Stimulated activated memory B cell treated with anti-CD40 and anti-IgM and Interleukin-4, amounts not matched to agents 10 μg/mL and 1 μg/mL and 100 μg/mL, for 72 hours (primary cell): Measurements from ENCODE around the gene HSPG2.
A peak's percentile ranks its signal among the peaks of the same experiment; 100 is the strongest.

Experiments
- ATAC-seq: fragments of 150-1000 bp; cut with Tn5 transposase; 2 replicates; pipeline ENCODE4 v1.10.0; 2021
- H3K27ac Mint-ChIP-seq: one replicate; pipeline ENCODE4 v1.8.0; 2022; ENCODE audit warnings: mild to moderate bottlenecking, mixed read lengths
- H3K27me3 Mint-ChIP-seq: one replicate; pipeline ENCODE4 v1.8.0; 2022; ENCODE audit warnings: mixed read lengths
- H3K36me3 Mint-ChIP-seq: one replicate; pipeline ENCODE4 v1.8.0; 2022; ENCODE audit warnings: mixed read lengths
- H3K4me1 Mint-ChIP-seq: one replicate; pipeline ENCODE4 v1.8.0; 2022; ENCODE audit warnings: mixed read lengths
- H3K4me3 Mint-ChIP-seq: one replicate; pipeline ENCODE4 v1.8.0; 2022; ENCODE audit warnings: mild to moderate bottlenecking, moderate library complexity, mixed read lengths
- H3K9me3 Mint-ChIP-seq: one replicate; pipeline ENCODE4 v1.8.0; 2022; ENCODE audit warnings: mixed read lengths

Gene HSPG2

GRCh38 chr1:21942464-21942863, 5.4 kb upstream of the HSPG2 start:
- Mint-ChIP-seq H3K4me1 (peaks cover 15% of the 10 kb centered on the region), H3K27ac (no peak overlapping the region), H3K4me3 (no peak overlapping the region), H3K36me3 (no peaks in the 10 kb centered on the region), H3K27me3 (no peaks in the 10 kb centered on the region), H3K9me3 (no peaks in the 10 kb centered on the region)
- ATAC-seq = no peak

DNA sequence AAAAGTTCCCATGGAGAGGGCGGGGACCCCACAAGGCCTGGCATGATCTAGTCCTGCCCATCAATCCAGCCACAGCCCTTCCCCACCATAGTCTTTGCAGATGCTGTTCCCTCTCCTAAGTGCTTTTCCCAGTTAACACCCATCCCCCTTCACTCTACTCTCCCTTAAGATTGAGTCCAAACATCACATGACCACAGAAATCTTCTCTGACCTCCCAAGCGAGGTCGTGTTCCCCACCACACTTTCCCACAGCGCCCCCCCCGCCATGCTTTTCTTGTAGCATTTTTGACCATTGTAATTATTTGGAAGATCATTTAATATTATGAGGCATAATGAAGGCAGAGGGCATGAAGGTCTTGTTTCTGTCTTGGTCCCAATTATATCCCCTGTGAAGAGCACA, 4.3 kb upstream of the HSPG2 start:
- Mint-ChIP-seq H3K27me3 (no peaks in the 10 kb centered on the region), H3K36me3 (no peaks in the 10 kb centered on the region), H3K9me3 (no peaks in the 10 kb centered on the region), H3K4me1 (peaks cover 19% of the 10 kb centered on the region), H3K27ac (no peak overlapping the region), H3K4me3 (no peak overlapping the region)
- no peak for ATAC-seq

DNA sequence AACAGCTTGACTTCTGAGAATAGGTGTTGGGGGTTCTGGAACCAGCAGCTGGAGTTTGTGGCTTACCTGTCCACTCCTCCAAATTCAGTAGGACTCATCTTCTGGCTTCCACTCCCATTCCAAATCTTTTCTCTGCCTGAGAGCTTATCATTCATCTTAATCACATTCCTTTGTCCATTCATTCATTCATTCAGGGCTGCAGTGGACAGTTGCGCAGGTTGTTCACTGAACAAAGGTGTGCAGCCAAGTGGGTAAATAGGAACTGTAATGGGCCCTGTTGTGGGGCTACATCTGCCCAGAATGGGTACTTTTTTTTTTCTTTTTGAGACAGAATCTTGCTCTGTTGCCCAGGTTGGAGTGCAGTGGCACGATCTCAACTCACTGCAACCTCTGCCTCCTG, 3.4 kb upstream of the HSPG2 start:
- Mint-ChIP-seq H3K27me3 (peaks cover 6% of the 10 kb centered on the region), H3K27ac (no peak overlapping the region), H3K9me3 (no peaks in the 10 kb centered on the region), H3K4me3 (no peak overlapping the region), H3K4me1 (peaks cover 23% of the 10 kb centered on the region), H3K36me3 (no peaks in the 10 kb centered on the region)
- no peak for ATAC-seq

DNA sequence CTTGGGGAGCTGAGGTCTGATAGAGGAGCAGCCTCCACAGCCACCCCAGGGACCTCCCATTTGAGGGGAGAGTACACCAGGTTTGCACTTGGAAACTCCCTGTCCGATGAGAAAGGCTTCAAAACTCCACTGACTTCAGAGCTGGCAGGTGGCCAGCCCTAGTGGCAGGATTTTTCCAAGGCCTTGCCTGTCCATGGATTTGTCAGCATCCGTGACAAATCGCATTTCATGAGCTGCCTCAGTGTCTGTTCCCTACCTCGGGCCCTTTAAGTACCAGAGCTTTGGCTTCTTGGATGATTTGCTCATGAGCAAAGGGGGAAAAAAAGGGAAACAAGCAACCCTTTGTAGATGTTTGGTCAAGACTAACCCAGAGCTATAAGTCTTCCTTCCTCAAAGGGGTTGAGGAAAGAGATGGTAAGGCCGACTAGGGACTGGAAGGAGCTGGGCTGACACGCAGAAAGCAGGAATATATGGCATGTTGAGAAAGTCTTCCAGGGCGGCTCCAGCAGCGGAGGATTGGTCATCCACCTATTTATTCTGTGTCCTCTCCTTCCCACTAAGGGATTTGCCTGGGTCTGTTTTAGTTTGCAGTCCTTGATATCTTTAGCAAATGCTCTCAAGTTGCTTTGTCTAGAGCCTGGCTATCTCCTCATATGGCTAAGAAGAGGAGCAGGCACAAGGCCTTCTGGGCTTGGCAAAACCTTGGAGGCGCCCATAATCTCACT, 2.7 kb upstream of the HSPG2 start:
- ATAC-seq = no peak
- Mint-ChIP-seq H3K9me3 (no peaks in the 10 kb centered on the region), H3K4me3 (no peak overlapping the region), H3K27ac (no peak overlapping the region), H3K4me1 (peaks cover 25% of the 10 kb centered on the region), H3K27me3 (peaks cover 11% of the 10 kb centered on the region), H3K36me3 (no peaks in the 10 kb centered on the region)

DNA sequence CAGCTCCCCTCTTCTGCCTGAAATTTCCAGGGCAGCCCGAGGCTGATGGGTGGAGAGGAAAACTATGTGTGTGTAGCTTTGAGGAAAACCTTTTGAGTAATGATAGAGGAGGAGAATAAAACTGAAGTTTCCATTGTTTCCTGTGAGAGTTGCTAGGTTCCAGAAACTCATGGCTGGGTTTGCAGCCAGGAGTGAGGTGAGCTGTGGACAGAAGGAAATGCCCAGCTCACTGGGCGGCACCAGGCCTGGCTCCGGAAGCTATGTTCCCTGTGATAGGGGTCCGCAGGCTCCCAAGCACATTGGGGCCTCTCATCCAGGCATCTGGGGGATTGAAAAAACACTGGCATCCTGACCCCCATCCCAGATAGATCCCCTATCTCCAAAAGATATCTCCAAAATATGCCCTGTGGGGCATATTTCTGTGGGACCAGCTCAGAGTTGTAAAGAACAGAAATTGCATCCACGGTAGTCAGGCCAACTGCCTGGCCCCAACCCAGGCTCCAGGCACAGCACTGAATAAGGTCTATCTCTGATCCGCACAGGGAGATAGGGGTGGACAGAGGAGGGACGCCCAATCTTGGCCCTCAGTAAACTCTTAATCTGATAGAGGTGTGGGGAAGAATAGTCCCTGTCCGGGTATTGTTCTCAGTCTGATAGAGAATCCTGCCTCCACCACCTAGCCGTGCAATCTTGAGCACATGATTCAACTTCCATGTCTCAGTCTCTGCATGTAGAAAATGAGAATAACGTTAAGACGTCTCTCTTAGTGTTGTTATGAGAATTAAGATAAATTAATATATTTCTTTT, 1.8 kb upstream of the HSPG2 start:
- Mint-ChIP-seq H3K27ac (no peak overlapping the region), H3K4me3 (peak overlapping the region; percentile 85), H3K36me3 (no peaks in the 10 kb centered on the region), H3K9me3 (no peaks in the 10 kb centered on the region), H3K27me3 (peaks cover 15% of the 10 kb centered on the region), H3K4me1 (peaks cover 25% of the 10 kb centered on the region)
- ATAC-seq = no peak

- H3K36me3 Mint-ChIP-seq = no peaks in the 10 kb centered on the region
- peak; percentile 87 for ATAC-seq
- peaks cover 25% of the 10 kb centered on the region for H3K4me1 Mint-ChIP-seq
- no peaks in the 10 kb centered on the region for H3K9me3 Mint-ChIP-seq
- peaks cover 26% of the 10 kb centered on the region for H3K27me3 Mint-ChIP-seq
- H3K4me3 Mint-ChIP-seq = peak overlapping the region; percentile 85
- peak overlapping the region; percentile 57 for H3K27ac Mint-ChIP-seq
These were observed 437 bp upstream of the HSPG2 start for GRCh38 chr1:21937372-21938121.

DNA sequence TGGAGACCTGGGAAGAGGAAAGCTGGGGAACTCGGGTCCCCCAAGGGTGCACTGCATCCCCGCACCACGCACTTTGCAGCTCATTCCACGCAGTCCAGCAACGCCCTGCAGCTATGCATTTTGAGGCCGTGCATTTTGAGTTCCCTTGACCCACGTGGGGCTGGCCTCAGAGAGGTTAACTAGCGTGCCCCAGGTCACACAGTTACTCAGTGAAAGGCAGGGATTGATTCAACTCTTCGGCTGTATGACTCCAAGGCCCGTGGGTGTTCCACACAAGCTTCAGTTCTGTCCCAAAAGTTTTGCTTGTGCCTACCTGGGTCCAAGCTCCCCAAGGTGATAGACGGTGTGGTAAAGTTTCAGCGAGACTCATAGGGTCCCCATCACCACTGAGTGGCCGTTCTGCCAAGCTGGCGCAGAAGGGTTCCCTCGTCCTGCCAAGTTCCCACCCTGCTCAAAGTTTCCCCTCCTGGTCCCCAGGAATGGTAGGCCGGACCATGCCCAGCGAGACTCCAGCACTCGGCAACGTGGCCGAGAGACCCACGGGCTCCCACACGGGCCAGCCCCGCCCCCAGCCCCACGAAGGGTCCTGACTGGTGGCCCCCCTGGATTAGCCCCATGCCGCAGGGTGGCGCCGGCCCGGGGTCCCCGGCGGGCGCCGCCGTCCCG, 611 bp downstream of the HSPG2 start:
- peak; percentile 49 for ATAC-seq
- Mint-ChIP-seq H3K27ac (no peak overlapping the region), H3K9me3 (no peaks in the 10 kb centered on the region), H3K4me3 (peak overlapping the region; percentile 30), H3K27me3 (peaks cover 26% of the 10 kb centered on the region), H3K4me1 (peaks cover 25% of the 10 kb centered on the region), H3K36me3 (no peaks in the 10 kb centered on the region)

- H3K27ac Mint-ChIP-seq = no peak overlapping the region
- no peak for ATAC-seq
- H3K4me3 Mint-ChIP-seq = peak overlapping the region; percentile 18
- peaks cover 26% of the 10 kb centered on the region for H3K27me3 Mint-ChIP-seq
- H3K4me1 Mint-ChIP-seq = peaks cover 25% of the 10 kb centered on the region
- H3K9me3 Mint-ChIP-seq = no peaks in the 10 kb centered on the region
- H3K36me3 Mint-ChIP-seq = no peaks in the 10 kb centered on the region
These were observed 1.2 kb downstream of the HSPG2 start for GRCh38 chr1:21935891-21936365.

DNA sequence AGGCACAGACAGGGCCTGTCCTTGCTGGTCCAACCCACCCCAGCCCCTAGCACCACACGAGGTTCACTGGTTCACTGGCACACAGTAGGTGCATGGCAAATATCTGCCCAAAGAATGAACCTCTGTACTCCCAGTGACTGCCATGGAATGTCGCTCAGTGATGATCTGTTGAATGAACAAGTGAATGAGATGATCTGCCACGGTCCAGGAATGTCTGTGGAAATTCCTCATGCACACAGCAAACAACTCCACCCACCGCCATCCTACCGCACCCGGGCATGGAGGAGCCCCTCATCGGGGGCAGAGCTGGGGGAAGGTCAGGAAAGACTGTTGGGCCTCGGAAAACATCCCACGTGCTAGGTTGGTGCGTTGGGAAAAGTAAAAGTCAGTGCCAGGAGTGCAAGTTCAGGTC, 1.7 kb downstream of the HSPG2 start:
- ATAC-seq = no peak
- H3K27ac Mint-ChIP-seq = no peak overlapping the region
- H3K4me3 Mint-ChIP-seq = peak overlapping the region; percentile 24
- no peaks in the 10 kb centered on the region for H3K9me3 Mint-ChIP-seq
- H3K27me3 Mint-ChIP-seq = peaks cover 27% of the 10 kb centered on the region
- no peaks in the 10 kb centered on the region for H3K36me3 Mint-ChIP-seq
- peaks cover 25% of the 10 kb centered on the region for H3K4me1 Mint-ChIP-seq

DNA sequence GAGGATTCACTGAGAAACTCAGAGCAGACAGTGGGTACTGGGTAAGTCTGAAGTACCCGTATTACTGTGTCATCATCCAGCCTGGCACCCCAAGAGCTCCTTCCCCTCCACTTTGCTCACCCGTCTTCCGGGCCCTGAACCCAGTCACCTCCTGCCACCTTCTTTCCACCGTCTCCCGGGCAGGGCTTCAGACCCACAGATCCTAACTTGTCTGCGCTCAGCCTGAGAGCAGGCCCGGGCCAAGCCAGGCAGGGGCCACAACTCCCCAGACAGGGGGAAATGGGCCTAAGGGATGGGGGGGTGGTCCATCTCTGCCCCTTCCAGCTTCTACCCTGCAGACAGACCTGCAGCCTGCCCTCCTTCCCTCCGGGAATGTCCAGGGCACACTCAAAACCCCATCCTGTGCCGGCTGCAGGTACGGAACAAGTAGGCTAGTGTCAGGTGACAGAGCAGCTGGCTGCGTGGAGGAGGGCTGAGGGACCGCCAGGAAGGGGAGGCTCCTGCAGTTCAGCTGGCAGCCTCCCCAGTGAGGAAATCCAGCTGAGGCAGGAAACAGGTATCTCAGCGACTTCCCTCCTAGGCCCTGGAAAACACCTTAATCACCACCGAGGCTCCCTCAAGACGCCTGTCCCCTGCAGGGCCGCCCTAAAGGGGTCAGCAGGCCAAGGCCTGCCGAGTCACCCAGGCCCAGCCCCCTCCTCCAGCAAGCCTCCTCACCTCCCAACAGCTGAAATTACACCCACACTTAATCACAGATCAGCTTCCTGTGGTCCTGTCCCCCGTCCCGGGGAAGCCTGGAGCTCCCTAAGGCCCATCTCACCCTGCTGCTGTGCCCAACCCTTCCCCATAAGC, 3.5 kb downstream of the HSPG2 start:
- no peak overlapping the region for H3K4me3 Mint-ChIP-seq
- no peak overlapping the region for H3K27ac Mint-ChIP-seq
- H3K27me3 Mint-ChIP-seq = peaks cover 39% of the 10 kb centered on the region

GRCh38 chr1:21932127-21932526, 5.0 kb downstream of the HSPG2 start:
- Mint-ChIP-seq H3K27me3 (peaks cover 39% of the 10 kb centered on the region), H3K36me3 (no peaks in the 10 kb centered on the region), H3K4me3 (no peak overlapping the region), H3K9me3 (no peaks in the 10 kb centered on the region), H3K4me1 (peaks cover 9% of the 10 kb centered on the region), H3K27ac (no peak overlapping the region)
- ATAC-seq = no peak

More for the DNA sequence above, 3.5 kb downstream of the HSPG2 start:
- Mint-ChIP-seq H3K4me1 (peaks cover 21% of the 10 kb centered on the region), H3K36me3 (no peaks in the 10 kb centered on the region), H3K9me3 (no peaks in the 10 kb centered on the region)
- no peak for ATAC-seq

DNA sequence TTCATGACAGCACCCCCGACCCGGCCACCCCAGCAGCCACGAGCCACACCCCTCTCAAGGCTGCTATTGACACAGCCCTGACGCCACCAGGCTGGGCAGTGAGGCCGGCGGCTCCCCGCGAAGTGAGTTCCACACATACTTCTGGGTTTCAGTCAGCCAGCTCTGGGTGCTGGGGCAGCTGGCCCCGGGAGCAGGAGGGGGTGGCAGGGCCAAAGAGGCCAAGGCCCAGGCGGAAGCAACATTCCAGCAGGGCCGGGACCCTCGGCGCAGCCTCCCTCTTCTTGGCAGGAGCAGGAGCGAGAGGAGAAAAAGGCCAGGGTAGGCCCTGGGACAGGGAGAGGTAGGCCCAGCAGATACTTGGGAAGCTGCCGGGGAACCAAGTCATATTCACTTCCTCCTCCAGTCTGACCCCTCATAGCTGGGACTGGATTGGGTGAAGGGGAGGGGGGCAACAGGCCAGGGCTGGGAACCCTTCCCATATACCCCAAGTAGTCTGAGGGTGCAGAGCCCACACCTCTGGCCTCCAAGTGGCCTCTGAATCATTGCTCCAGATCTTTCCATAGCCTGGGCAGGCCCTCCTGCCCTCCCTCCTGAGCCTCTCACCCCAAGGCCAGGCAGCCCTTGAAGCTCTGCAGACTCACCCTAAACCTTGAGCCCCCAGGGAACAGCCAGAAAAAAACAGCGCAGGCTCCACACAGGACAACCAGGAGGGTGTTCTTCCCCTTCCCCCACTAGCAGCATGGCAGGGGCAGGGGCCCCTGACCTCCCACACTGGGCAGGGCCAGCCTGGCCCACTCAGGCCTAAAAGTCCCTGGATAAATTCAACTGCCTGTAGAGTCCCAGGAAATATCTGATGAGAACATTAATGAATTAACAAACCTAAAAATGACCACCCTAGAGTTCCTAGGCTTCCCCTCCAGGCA, 5.7 kb downstream of the HSPG2 start:
- H3K27ac Mint-ChIP-seq = no peak overlapping the region
- ATAC-seq = no peak
- no peak overlapping the region for H3K4me3 Mint-ChIP-seq
- H3K4me1 Mint-ChIP-seq = peaks cover 7% of the 10 kb centered on the region
- H3K9me3 Mint-ChIP-seq = no peaks in the 10 kb centered on the region
- no peaks in the 10 kb centered on the region for H3K36me3 Mint-ChIP-seq
- H3K27me3 Mint-ChIP-seq = peaks cover 41% of the 10 kb centered on the region

DNA sequence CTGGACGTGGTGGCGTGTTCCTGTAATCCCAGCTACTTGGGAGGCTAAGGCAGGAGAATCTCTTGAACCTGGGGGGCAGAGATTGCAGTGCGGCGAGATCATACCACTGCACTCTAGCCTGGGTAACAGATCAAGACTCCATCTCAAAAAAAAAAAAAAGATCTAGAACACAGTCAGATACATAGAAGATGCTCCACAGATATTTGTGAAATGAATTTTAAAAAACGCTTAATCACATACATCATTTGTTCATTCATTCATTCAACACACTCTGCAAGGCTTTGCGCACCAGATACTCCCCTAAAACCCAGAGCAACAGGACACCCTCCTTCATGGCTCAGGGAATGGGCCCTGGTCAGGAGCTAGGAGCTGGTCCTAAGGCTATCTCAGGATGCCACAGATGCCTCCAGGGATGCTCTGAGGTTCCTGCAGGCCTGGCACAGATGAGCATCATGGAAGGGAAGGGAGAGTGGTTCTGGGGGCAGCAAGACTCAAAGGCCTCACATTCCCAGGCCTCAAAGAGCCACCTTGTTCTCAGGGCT, 6.4 kb downstream of the HSPG2 start:
- peaks cover 44% of the 10 kb centered on the region for H3K27me3 Mint-ChIP-seq

More for the DNA sequence above, 6.4 kb downstream of the HSPG2 start:
- H3K27ac Mint-ChIP-seq = no peak overlapping the region
- H3K9me3 Mint-ChIP-seq = no peaks in the 10 kb centered on the region
- no peak for ATAC-seq
- H3K4me3 Mint-ChIP-seq = no peak overlapping the region
- peaks cover 11% of the 10 kb centered on the region for H3K4me1 Mint-ChIP-seq
- no peaks in the 10 kb centered on the region for H3K36me3 Mint-ChIP-seq
